OCI-LY7 (cell line): Measurements from ENCODE around the gene MTFP1. TPM values are rescaled to one million over a fixed set of nuclear protein-coding genes. Genes with fewer than 3 reads are reported as not detected.
A peak's percentile ranks its signal among the peaks of the same experiment; 100 is the strongest.

Experiments
- Bru-seq: library from RNA; stranded (reverse); fragments of 400-500 nt; gene quantifications from one replicate; lab custom pipeline; 2021; lab: Mats Ljungman, UMichigan
- BruChase-seq, 2 experiments: library from RNA; stranded (reverse); fragments of 400-500 nt; gene quantifications; one replicate each; lab custom pipeline; 2021; lab: Mats Ljungman, UMichigan
- BruUV-seq: library from RNA; stranded (reverse); fragments of 400-500 nt; replicated peaks from 2 replicates; lab custom pipeline; 2021; lab: Mats Ljungman, UMichigan
- CTCF ChIA-PET: fragments of 300-600 bp; sonication (Branson Sonifier 250); formaldehyde crosslinking; loops from one replicate; lab custom pipeline; 2022; ENCODE audit warnings: antibody characterized with exemption; ENCODE audit not compliant: unreplicated experiment; lab: Charles Lee
- POLR2A ChIA-PET: fragments of 300-600 bp; sonication (Branson Sonifier 250); formaldehyde crosslinking; loops from one replicate; lab custom pipeline; 2022; ENCODE audit warnings: antibody characterized with exemption; lab: Charles Lee
- DNase-seq: peaks from one replicate; pipeline ENCODE4 v3.0.0-alpha.2; 2015; ENCODE audit warnings: low spot score
- H2AFZ ChIP-seq: fragments of 200-600 bp; sonication (generic), shearing (Covaris generic); 2 replicates; pipeline ENCODE4 v1.6.1; 2014; ENCODE audit warnings: mild to moderate bottlenecking, antibody characterized with exemption, low read length, moderate library complexity
- H3K27ac ChIP-seq: fragments of 200-600 bp; sonication (generic); 2 replicates; pipeline ENCODE4 v1.5.1; 2014; ENCODE audit warnings: mixed run types, low read depth, mild to moderate bottlenecking, moderate library complexity, low read length, inconsistent platforms; ENCODE audit not compliant: poor library complexity, severe bottlenecking
- H3K36me3 ChIP-seq: fragments of 200-600 bp; sonication (generic); 2 replicates; pipeline ENCODE4 v1.6.1; 2014; ENCODE audit warnings: mild to moderate bottlenecking, antibody characterized with exemption, low read length, moderate library complexity, mixed read lengths; ENCODE audit not compliant: insufficient read depth
- H3K4me1 ChIP-seq: fragments of 200-600 bp; sonication (generic); 2 replicates; pipeline ENCODE4 v1.5.1; 2014; ENCODE audit warnings: mild to moderate bottlenecking, low read length; ENCODE audit not compliant: insufficient read depth, poor library complexity, severe bottlenecking
- H3K4me2 ChIP-seq: fragments of 200-600 bp; sonication (generic); 2 replicates; pipeline ENCODE4 v1.6.1; 2014; ENCODE audit warnings: mild to moderate bottlenecking, low read length
- H3K4me3 ChIP-seq: fragments of 200-600 bp; sonication (generic); 2 replicates; pipeline ENCODE4 v1.5.1; 2014; ENCODE audit warnings: mild to moderate bottlenecking, low read depth, low read length; ENCODE audit not compliant: poor library complexity, severe bottlenecking
- H3K79me2 ChIP-seq: fragments of 200-600 bp; sonication (generic); 2 replicates; pipeline ENCODE4 v1.6.1; 2016; ENCODE audit warnings: low read depth, mild to moderate bottlenecking, low read length, moderate library complexity, mixed read lengths; ENCODE audit not compliant: insufficient read depth
- H3K9me2 ChIP-seq: fragments of 200-600 bp; sonication (generic); 2 replicates; pipeline ENCODE4 v1.6.1; 2016; ENCODE audit warnings: mild to moderate bottlenecking, low read length, mixed read lengths; ENCODE audit not compliant: insufficient read depth
- H3K9me3 ChIP-seq: fragments of 200-600 bp; sonication (generic); 2 replicates; pipeline ENCODE4 v1.6.1; 2014; ENCODE audit warnings: mild to moderate bottlenecking, mixed run types, low read length, mixed read lengths
- H4K20me1 ChIP-seq: fragments of 200-600 bp; sonication (generic); 2 replicates; pipeline ENCODE4 v1.6.1; 2014; ENCODE audit warnings: mild to moderate bottlenecking, antibody characterized with exemption, low read length, moderate library complexity, mixed read lengths; ENCODE audit not compliant: insufficient read depth
- CTCF ChIP-seq: fragments of 200-600 bp; sonication (generic); conservative IDR thresholded peaks from 2 replicates; pipeline ENCODE4 v1.5.1; 2014; ENCODE audit warnings: mild to moderate bottlenecking, antibody characterized with exemption, low read length, moderate library complexity, mixed read lengths
- EZH2phosphoT487 ChIP-seq: fragments of 200-600 bp; sonication (generic); IDR thresholded peaks from 2 replicates; pipeline ENCODE4 v1.6.1; 2018; ENCODE audit warnings: low read depth, borderline replicate concordance, mild to moderate bottlenecking, mixed run types, antibody characterized with exemption, low read length, moderate library complexity, mixed read lengths
- intact Hi-C: fragments of 100-400 bp; cut with micrococcal nuclease; formaldehyde crosslinking; loops from one replicate; pipeline ENCODE4 v1.10.0; 2022; ENCODE audit not compliant: unreplicated experiment
- long read RNA-seq: library from polyadenylated mRNA; stranded (forward); transcript quantifications from one replicate; pipeline ENCODE4 v2.0.0, GENCODE V29; 2022
- total RNA-seq, 2 experiments: library from RNA; depleted of rRNA in 1 of 2; stranded (reverse); fragments of >200 nt in 1 of 2; shearing (Covaris generic) in 1 of 2; gene quantifications; 2 replicates each; pipeline ENCODE4 v1.2.3, GENCODE V29; 2014 to 2022

The MTFP1 gene
- total RNA-seq (2014; rRNA removed; shearing (Covaris generic)) (70.5 and 81.9 TPM in 2 replicates), total RNA-seq (2022) (63.6 and 83.2 TPM in 2 replicates), Bru-seq, nascent RNA (percentile 64 among the genes with signal in this experiment), BruChase-seq, experiment 1, labeled RNA remaining after a 6-hour chase (percentile 66 among the genes with signal in this experiment), BruChase-seq, experiment 2, labeled RNA remaining after a 2-hour chase (percentile 69 among the genes with signal in this experiment)
- long read RNA-seq, transcript MTFP1-201 (4 exons, 1,370 nt), result major isoform, 94 of 120 reads
- long read RNA-seq, partial matches to known transcripts, result 5 of 120 reads
- long read RNA-seq, other reads (novel, unspliced or antisense), result 12 of 120 reads

- no peaks in the 10 kb centered on the region for H4K20me1 ChIP-seq
- H3K9me3 ChIP-seq, result no peaks in the 10 kb centered on the region
- no peak for TF ChIP-seq CTCF
- no peak for TF ChIP-seq EZH2phosphoT487
- H3K4me1 ChIP-seq, result peaks cover 35% of the 10 kb centered on the region
- H3K4me2 ChIP-seq, result peak within 1 kb of the TSS; percentile 99
- H3K79me2 ChIP-seq, result peaks cover 45% of the 10 kb centered on the region; the same call in 1 of the 2 replicates
- intact Hi-C loops, result loop anchor here (1.0 to 10.0 kb wide), 3 partner anchors 9 to 1161 kb away; partner anchors contain the start of genes AP1B1, EWSR1 and RHBDD3
- peak within 1 kb of the TSS; percentile 85 for H2AFZ ChIP-seq
- no peaks in the 10 kb centered on the region for H3K9me2 ChIP-seq
- peaks cover 42% of the 10 kb centered on the region for H3K36me3 ChIP-seq
- H3K27ac ChIP-seq, result peak within 1 kb of the TSS; percentile 75
- ChIA-PET CTCF (interaction anchor here (0.6 to 1.3 kb wide), 2 partner anchors 138 to 681 kb away, joined by 3 to 5 read pairs; partner anchors contain the start of gene SELENOM), POLR2A (interaction anchor here (0.6 to 5.5 kb wide), 6 partner anchors 10 to 191 kb away, joined by 3 to 48 read pairs (median 11); no protein-coding TSS in a partner anchor)
- peak within 1 kb of the TSS; percentile 93 for H3K4me3 ChIP-seq
- BruUV-seq, result TSS peak; percentile 60
- peak; percentile 76 for DNase-seq
Measured at GRCh38 chr22:30425616-30426387, at the start of gene MTFP1. Gene MTFP1 (plus strand): TSS chr22:30425768. CDS start chr22:30425880, 112 bp downstream.

- no peak overlapping the region for H3K4me3 ChIP-seq
- ChIA-PET CTCF (no interaction called here), POLR2A (no interaction called here)
- H3K4me1 ChIP-seq, result peaks cover 6% of the 10 kb centered on the region
- H3K9me3 ChIP-seq, result no peaks in the 10 kb centered on the region
- no peak overlapping the region for H3K4me2 ChIP-seq
- DNase-seq, result no peak
- no peaks in the 10 kb centered on the region for H3K79me2 ChIP-seq
- H2AFZ ChIP-seq, result no peak overlapping the region
- no peaks in the 10 kb centered on the region for H4K20me1 ChIP-seq
- intact Hi-C loops, result no loop called here
- no peaks in the 10 kb centered on the region for H3K36me3 ChIP-seq
- H3K27ac ChIP-seq, result no peak overlapping the region
- H3K9me2 ChIP-seq, result no peaks in the 10 kb centered on the region
- no peak for TF ChIP-seq EZH2phosphoT487
- TF ChIP-seq CTCF, result no peak
- BruUV-seq, result no TSS peak
Measured at GRCh38 chr22:30380011-30380410, 45.6 kb upstream of the MTFP1 start.
